ENCODE data around the gene CYTH4.

DNA sequence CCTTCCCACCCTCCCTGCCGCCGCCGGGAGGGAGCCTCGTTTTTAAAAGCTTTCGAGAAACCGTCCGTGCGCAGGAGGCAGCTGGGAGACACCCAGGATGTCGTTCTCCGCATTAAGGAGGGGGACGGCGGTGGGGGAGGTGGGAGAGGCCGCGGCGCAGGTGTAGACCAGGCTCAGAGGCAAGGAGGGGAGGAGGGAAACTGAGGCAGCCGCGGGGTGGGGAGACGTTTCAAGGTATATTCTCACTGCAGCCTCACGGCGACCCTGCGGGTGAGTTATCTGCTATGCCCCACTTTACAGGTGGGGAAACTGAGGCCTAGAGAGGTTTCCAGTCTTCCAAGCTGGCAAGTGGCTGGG is 42.7 kb downstream of the CYTH4 start:
- no peak for TF ChIP-seq POLR2A (IDR thresholded peaks at IDR 0.05)
- TF ChIP-seq, protein P1, sequence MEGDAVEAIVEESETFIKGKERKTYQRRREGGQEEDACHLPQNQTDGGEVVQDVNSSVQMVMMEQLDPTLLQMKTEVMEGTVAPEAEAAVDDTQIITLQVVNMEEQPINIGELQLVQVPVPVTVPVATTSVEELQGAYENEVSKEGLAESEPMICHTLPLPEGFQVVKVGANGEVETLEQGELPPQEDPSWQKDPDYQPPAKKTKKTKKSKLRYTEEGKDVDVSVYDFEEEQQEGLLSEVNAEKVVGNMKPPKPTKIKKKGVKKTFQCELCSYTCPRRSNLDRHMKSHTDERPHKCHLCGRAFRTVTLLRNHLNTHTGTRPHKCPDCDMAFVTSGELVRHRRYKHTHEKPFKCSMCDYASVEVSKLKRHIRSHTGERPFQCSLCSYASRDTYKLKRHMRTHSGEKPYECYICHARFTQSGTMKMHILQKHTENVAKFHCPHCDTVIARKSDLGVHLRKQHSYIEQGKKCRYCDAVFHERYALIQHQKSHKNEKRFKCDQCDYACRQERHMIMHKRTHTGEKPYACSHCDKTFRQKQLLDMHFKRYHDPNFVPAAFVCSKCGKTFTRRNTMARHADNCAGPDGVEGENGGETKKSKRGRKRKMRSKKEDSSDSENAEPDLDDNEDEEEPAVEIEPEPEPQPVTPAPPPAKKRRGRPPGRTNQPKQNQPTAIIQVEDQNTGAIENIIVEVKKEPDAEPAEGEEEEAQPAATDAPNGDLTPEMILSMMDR (IDR thresholded peaks at IDR 0.05), result no peak

Data from ovary (tissue), 3 donors.